ENCODE measurements around the gene NCOA7. TPM values are rescaled to one million over a fixed set of nuclear protein-coding genes. Genes with fewer than 3 reads are reported as not detected.

Gene NCOA7
- total RNA-seq, 1 experiment from 2014 or later = 37.3 TPM

- in situ Hi-C loops (cut with HindIII; ENCODE audit: low pct_unique_long_range_greater_than_20kb, low sequenced_read_pairs) = no loop called here
- H3K27me3 ChIP-seq (ENCODE audit: control insufficient read depth, insufficient read depth, low read length) = no peaks in the 10 kb centered on the region
- intact Hi-C loops (cut with micrococcal nuclease; ENCODE audit: unreplicated experiment) = no loop called here
- POLR2A ChIA-PET = interaction anchor here (0.6 kb wide), 1 partner anchor 122 kb away, joined by 3 read pairs; no protein-coding TSS in a partner anchor
- H3K27ac ChIP-seq (ENCODE audit: low read length) = no peak overlapping the region
- DNase-seq (ENCODE audit: low read depth, low spot score) = no peak
- no peaks in the 10 kb centered on the region for H3K36me3 ChIP-seq (ENCODE audit: control insufficient read depth, insufficient read depth, low read length)
- BruUV-seq (replicated peaks) = no TSS peak
- H3K9me3 ChIP-seq (ENCODE audit: control insufficient read depth, insufficient read depth, low read depth, low read length) = no peaks in the 10 kb centered on the region
- ATAC-seq = no peak
- CTCF ChIA-PET = no interaction called here
- H3K4me3 ChIP-seq (ENCODE audit: low read depth in 2 of 2, low read length in 2 of 2) = no peak overlapping the region
- no peak for TF ChIP-seq POLR2AphosphoS5 (IDR thresholded peaks at IDR 0.05; ENCODE audit: low read depth, low read length)
- no peak for TF ChIP-seq SIN3A (IDR thresholded peaks at IDR 0.05; ENCODE audit: borderline replicate concordance, insufficient read depth, low read depth, low read length)
- no peak for TF ChIP-seq REST (IDR thresholded peaks at IDR 0.05; ENCODE audit: insufficient read depth in 1 of 2, low read depth in 2 of 2, low read length in 1 of 2)
- no peaks in the 10 kb centered on the region for H3K4me1 ChIP-seq (ENCODE audit: control insufficient read depth, insufficient read depth, low read length)
Observed at GRCh38 chr6:125854355-125854754, 63.6 kb downstream of the NCOA7 start.

DNA sequence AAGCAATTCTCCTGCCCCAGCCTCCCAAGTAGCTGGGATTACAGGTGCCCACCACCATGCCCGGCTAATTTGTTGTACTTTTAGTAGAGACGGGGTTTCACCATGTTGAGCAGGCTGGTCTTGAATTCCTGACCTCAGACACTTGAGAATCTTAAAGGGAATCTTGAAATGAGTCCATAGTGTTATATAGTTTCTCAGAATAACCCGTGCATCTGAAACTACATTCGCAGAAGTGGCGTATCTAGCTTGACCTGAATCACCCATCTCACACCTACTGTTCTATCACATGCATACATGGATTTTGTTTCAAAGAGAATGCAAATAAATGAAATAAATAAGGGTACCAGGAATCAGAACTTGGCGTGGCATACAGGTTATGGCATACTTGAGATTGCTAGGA, 65.0 kb downstream of the NCOA7 start:
- DNase-seq (ENCODE audit: low read depth, low spot score) (no peak), ATAC-seq (no peak)
- intact Hi-C loops (cut with micrococcal nuclease; ENCODE audit: unreplicated experiment) = no loop called here
- POLR2A ChIA-PET = no interaction called here
- BruUV-seq (replicated peaks) = no TSS peak
- TF ChIP-seq, protein P1, sequence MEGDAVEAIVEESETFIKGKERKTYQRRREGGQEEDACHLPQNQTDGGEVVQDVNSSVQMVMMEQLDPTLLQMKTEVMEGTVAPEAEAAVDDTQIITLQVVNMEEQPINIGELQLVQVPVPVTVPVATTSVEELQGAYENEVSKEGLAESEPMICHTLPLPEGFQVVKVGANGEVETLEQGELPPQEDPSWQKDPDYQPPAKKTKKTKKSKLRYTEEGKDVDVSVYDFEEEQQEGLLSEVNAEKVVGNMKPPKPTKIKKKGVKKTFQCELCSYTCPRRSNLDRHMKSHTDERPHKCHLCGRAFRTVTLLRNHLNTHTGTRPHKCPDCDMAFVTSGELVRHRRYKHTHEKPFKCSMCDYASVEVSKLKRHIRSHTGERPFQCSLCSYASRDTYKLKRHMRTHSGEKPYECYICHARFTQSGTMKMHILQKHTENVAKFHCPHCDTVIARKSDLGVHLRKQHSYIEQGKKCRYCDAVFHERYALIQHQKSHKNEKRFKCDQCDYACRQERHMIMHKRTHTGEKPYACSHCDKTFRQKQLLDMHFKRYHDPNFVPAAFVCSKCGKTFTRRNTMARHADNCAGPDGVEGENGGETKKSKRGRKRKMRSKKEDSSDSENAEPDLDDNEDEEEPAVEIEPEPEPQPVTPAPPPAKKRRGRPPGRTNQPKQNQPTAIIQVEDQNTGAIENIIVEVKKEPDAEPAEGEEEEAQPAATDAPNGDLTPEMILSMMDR (IDR thresholded peaks at IDR 0.05) = no peak
- TF ChIP-seq SIN3A (IDR thresholded peaks at IDR 0.05; ENCODE audit: borderline replicate concordance, insufficient read depth, low read depth, low read length) = no peak
- TF ChIP-seq POLR2AphosphoS5 (IDR thresholded peaks at IDR 0.05; ENCODE audit: low read depth, low read length) = no peak
- TF ChIP-seq REST (IDR thresholded peaks at IDR 0.05; ENCODE audit: insufficient read depth in 1 of 2, low read depth in 2 of 2, low read length in 1 of 2) = no peak
- no peak for TF ChIP-seq TCF7L2 (IDR thresholded peaks at IDR 0.05; ENCODE audit: low read depth, low read length)
- no peak overlapping the region for H3K4me3 ChIP-seq (ENCODE audit: low read depth in 2 of 2, low read length in 2 of 2)
- H3K9me3 ChIP-seq (ENCODE audit: control insufficient read depth, insufficient read depth, low read depth, low read length) = no peaks in the 10 kb centered on the region
- in situ Hi-C loops (cut with HindIII; ENCODE audit: low pct_unique_long_range_greater_than_20kb, low sequenced_read_pairs) = no loop called here
- no peak overlapping the region for H3K27ac ChIP-seq (ENCODE audit: low read length)
- H3K27me3 ChIP-seq (ENCODE audit: control insufficient read depth, insufficient read depth, low read length) = no peaks in the 10 kb centered on the region
- H3K4me1 ChIP-seq (ENCODE audit: control insufficient read depth, insufficient read depth, low read length) = no peaks in the 10 kb centered on the region
- CTCF ChIA-PET = interaction anchor here (3.6 kb wide), 1 partner anchor 101 kb away, joined by 16 read pairs; the partner anchor contains the start of gene HINT3
- no peaks in the 10 kb centered on the region for H3K36me3 ChIP-seq (ENCODE audit: control insufficient read depth, insufficient read depth, low read length)

All from Panc1 (cell line).